ENCODE results near the gene GDAP1L1.

GDAP1L1 gene

GRCh38 chr20:44217342-44218092 lies 29.6 kb upstream of the GDAP1L1 start:
- peak; percentile 96 for TF ChIP-seq CTCF (IDR thresholded peaks at IDR 0.05; ENCODE audit: low read depth, low read length)
- no peak overlapping the region for H3K4me3 ChIP-seq (ENCODE audit: low read depth, low read length)
- in situ Hi-C loops (cut with HindIII; ENCODE audit: low sequenced_read_pairs) = no loop called here
- peak; percentile 64 for DNase-seq (ENCODE audit: low read depth, low spot score)

GRCh38 chr20:44218446-44218845 lies 28.7 kb upstream of the GDAP1L1 start:
- TF ChIP-seq CTCF (IDR thresholded peaks at IDR 0.05; ENCODE audit: low read depth, low read length) = no peak
- in situ Hi-C loops (cut with HindIII; ENCODE audit: low sequenced_read_pairs) = no loop called here
- no peak overlapping the region for H3K4me3 ChIP-seq (ENCODE audit: low read depth, low read length)
- no peak for DNase-seq (ENCODE audit: low read depth, low spot score)

- no peak overlapping the region for H3K4me3 ChIP-seq (ENCODE audit: low read depth, low read length)
- in situ Hi-C loops (cut with HindIII; ENCODE audit: low sequenced_read_pairs) = no loop called here
- no peak for DNase-seq (ENCODE audit: low read depth, low spot score)
- TF ChIP-seq CTCF (IDR thresholded peaks at IDR 0.05; ENCODE audit: low read depth, low read length) = no peak
These were observed 27.9 kb upstream of the GDAP1L1 start for GRCh38 chr20:44219170-44219730.

GRCh38 chr20:44219791-44220190 lies 27.3 kb upstream of the GDAP1L1 start:
- no peak overlapping the region for H3K4me3 ChIP-seq (ENCODE audit: low read depth, low read length)
- no peak for TF ChIP-seq CTCF (IDR thresholded peaks at IDR 0.05; ENCODE audit: low read depth, low read length)
- no peak for DNase-seq (ENCODE audit: low read depth, low spot score)
- in situ Hi-C loops (cut with HindIII; ENCODE audit: low sequenced_read_pairs) = no loop called here

GRCh38 chr20:44221368-44221954 lies 25.6 kb upstream of the GDAP1L1 start:
- no peak for TF ChIP-seq CTCF (IDR thresholded peaks at IDR 0.05; ENCODE audit: low read depth, low read length)
- no peak for DNase-seq (ENCODE audit: low read depth, low spot score)
- no peak overlapping the region for H3K4me3 ChIP-seq (ENCODE audit: low read depth, low read length)
- in situ Hi-C loops (cut with HindIII; ENCODE audit: low sequenced_read_pairs) = no loop called here

GRCh38 chr20:44222027-44222426 lies 25.1 kb upstream of the GDAP1L1 start:
- TF ChIP-seq CTCF (IDR thresholded peaks at IDR 0.05; ENCODE audit: low read depth, low read length) = no peak
- in situ Hi-C loops (cut with HindIII; ENCODE audit: low sequenced_read_pairs) = no loop called here
- no peak for DNase-seq (ENCODE audit: low read depth, low spot score)
- H3K4me3 ChIP-seq (ENCODE audit: low read depth, low read length) = no peak overlapping the region
